Inflammatory macrophage (primary cell): ENCODE measurements around the gene ZNF436.
"Not testable (repeated sequence)": the region's sequence is repeated elsewhere in the genome, so short reads cannot be mapped to it uniquely, and the experiment has no call there.

Source experiments
- DNase-seq, 2 donors: peaks; one replicate each; pipeline ENCODE4 v3.0.0-alpha.2; 2020 to 2022

Gene ZNF436

DNA sequence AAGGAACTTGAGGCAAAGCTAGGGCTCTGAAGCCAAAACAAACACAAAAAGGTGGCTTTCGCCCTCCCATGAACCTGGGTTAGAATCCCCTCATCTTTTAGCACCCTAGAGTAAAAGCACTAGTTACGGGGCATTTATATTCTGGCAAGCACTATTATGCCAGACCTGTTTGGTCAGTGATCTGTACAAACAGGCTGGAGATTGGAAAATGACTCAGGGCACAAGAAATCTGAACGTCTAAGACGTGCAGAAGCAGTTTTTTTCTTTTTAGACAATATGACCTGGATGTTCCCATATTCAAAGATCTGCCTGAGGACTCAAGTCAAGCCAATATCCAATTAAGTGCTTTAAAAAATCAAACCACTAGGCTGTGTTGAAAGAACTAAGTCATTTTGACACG lies 3.0 kb downstream of the ZNF436 start:
- DNase-seq, result no peak

DNA sequence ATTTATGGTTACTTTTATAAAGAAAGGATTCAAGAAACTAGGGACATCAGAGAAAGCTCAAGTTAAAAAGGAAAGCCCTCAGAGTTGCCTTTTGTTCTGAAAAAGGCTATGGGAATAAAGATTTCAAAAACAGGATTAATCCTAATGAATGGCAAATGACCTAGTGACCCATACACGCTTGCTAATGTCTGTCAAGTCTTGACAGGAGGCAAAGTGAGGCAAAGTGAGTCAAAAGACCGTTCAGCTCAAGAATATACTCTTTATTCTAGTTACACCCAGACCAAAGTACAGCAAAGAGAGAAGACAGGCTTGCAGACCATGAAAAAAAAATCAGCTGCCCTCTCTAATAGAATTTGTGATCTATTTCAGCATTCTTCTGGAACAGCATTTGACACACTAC lies 3.5 kb downstream of the ZNF436 start:
- no peak for DNase-seq

DNA sequence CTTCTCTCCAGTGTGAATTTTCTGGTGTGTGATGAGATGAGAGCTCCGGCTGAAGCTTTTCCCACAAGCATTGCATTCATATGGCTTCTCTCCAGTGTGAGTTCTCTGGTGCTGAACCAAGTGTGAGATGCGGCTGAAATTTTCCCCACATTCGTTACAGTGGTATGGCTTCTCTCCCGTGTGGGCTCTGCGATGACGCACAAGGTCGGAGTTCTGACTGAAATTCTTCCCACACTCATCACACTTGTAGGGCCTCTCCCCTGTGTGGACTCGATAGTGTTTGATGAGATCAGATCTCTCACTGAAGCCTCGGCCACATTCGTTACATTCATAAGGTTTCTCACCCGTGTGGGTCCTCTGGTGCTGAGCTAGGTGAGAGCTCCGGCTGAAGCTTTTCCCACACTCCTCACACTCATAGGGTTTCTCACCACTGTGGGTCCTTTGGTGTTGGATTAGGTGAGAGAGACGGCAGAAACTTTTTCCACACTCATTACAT lies 7.4 kb downstream of the ZNF436 start:
- peak in 1 of 2 donors; percentile 10 for DNase-seq

DNA sequence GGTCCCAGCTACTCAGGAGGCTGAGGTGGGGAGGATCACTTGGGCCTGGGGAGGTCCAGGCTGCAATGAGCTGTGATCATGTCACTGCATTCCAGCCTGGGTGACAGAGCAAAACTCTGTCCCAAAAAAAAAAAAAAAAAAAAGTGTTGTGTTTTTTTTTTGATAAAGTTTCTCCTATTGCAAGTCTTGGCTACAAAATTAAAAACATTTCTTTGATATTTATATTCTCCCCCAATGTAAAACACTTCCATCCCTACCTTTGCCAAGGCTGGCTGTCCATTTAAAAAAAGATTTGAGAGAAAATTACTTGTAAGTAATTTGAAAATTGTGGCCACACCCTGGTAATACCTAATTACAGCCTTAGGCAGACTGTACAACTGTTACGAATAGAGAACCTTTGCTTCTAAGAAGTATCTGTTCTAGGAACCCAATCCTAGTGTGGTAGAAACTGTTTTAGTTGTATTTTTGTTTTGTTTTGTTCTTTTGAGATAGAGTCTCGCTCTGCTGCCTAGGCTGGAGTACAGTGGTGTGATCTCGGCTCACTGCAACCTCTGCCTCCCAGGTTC lies 11.2 kb downstream of the ZNF436 start:
- DNase-seq, result no peak

DNA sequence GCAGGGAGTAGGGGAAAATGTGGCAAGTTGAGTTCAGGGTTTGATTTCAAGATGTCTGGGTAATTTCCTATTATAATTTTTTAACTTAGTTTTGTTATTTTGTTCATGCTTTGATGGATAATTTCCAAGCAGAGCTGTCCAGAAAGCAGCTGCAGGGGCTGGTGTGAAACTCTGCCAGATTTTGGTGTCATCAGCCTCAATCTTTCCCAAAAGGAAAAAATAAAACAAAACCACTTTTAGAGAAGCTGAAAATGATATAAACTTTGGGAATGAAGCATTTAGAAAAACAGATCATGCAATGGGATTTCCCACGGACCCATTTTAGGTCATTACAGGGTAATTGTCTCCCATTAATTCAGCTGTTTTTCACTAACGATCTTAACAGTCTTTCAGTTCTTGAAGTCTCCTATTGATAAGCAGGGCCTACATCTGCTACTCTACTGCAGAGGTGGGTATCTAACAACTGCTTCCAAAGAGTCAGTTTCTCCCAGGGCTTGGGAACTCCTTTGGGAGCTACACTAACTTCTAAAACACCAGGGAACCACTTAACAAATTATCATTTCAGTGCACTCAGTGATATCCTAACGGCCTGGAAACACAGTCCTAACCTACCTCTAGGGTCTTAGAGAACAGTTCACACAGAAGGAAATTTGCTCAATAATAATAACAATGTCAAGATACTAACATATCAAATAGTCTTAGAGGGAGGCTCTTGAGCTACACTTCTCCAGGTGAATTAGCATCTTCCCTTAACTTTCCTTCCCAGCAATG lies 12.3 kb downstream of the ZNF436 start:
- no peak for DNase-seq

DNA sequence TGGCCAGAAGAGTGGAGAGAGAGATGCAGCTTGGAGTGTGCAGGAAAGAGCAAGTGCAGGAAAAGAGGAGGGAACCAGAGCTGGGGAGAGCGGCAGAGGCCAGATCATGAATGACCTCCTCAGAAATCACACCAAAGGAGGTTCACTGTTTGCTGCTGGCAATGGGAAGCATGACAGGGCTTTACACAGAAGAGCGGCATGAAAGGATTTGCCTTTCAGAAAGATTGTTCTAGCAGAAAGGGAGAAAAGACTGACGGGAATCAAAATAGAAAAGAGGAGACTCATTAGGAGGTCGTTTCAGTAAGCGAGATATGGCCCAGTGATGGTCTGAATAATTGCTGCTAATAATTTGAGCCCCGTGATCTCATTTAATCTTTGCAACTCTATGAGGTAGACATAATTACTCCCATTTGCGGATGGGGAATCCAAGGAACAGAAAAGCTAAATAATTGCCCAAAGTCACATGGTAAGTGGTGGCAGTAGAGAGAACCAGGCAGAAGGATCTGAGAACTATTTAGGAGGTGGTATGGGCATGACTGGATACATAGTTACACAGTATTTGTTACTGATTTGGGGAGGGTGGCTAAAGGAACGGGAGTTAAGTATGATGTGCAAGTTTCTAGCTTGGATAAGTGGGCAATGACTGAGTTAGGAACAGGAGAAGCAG lies 13.0 kb downstream of the ZNF436 start:
- DNase-seq, result no peak

DNA sequence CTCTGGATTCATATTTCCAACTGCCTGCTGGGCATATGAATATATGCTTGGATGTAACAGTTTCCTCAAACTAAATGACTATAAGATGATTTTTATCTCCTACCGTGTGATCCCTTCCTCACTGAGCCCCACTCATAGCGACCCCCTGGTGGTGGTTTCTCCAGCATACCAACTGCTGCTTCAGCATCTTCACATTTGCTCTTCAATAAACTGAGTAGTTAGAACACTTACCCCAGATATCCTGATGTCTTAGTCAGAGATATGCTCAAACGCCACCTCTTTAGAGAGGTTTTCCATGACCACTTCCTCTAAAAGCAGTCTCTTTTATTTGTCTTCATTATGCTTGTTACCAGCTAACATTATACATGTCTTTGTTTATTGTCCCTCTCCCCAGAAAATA lies 15.4 kb downstream of the ZNF436 start:
- DNase-seq, result no peak

DNA sequence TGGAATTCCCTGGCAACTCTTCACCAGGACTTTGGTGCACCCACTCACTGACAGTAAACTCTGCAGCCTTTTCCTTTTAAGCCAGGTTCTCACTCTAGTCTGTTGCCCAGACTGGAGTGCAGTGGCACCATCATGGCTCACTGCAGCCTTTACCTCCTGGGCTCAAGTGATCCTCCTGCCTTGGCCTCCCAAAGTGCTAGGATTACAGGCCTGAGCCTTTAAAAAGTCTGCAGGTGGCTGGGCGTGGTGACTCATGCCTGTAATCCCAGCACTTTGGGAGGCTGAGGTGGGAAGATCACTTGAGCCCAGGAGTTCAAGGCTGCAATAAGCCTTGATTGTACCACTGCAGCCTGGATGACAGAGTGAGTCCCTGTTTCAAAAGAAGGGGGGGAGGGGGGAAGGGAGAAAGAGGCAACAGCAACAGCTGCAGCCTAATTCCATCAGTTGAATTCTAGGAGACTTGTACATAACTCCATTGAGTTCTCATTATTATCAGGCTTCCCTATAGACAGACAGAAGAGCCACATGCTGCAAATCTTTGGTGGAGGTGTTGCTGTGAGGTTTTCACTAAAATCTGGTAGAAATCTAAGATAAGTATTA lies 17.4 kb downstream of the ZNF436 start:
- no peak for DNase-seq

DNA sequence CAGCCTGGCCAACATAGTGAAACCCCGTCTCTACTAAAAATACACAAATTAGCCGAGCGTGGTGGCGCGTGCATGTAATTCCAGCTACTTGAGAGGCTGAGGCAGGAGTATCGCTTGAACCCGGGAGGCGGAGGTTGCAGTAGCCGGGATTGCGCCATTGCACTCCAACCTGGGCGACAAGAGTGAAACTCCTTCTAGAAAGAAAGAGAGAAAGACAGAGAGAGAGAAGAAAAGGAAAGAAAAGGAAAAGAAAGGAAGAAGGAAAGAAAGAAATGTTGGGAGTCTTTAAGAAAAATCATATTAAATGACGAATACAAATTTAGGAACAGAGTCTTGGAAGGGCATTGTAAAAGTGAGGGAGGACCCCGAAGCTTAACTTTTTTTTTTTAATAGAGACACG lies 23.7 kb downstream of the ZNF436 start:
- no peak for DNase-seq

DNA sequence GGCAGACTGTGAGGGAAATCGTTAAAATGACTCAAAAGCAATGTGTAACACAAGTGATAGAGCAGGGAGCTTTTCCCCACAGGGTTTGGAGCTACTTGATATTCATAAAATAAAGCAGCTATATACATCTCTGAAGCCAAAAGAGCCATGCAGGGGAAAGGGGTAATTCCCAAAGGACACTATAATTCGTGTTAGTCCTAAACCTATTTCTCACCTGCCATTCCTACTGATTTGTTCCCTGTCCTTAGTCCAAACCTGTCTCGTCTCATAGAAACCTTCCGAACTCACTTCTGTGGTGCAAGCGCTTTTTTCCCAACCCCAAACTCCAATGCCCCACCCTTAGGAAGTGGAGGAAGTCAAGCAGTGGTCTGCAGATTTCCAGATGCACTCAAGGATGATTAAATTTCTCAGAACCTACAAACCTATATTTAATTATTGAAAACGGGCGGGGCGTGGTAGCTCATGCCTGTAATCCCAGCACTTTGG lies 24.6 kb downstream of the ZNF436 start:
- no peak for DNase-seq

DNA sequence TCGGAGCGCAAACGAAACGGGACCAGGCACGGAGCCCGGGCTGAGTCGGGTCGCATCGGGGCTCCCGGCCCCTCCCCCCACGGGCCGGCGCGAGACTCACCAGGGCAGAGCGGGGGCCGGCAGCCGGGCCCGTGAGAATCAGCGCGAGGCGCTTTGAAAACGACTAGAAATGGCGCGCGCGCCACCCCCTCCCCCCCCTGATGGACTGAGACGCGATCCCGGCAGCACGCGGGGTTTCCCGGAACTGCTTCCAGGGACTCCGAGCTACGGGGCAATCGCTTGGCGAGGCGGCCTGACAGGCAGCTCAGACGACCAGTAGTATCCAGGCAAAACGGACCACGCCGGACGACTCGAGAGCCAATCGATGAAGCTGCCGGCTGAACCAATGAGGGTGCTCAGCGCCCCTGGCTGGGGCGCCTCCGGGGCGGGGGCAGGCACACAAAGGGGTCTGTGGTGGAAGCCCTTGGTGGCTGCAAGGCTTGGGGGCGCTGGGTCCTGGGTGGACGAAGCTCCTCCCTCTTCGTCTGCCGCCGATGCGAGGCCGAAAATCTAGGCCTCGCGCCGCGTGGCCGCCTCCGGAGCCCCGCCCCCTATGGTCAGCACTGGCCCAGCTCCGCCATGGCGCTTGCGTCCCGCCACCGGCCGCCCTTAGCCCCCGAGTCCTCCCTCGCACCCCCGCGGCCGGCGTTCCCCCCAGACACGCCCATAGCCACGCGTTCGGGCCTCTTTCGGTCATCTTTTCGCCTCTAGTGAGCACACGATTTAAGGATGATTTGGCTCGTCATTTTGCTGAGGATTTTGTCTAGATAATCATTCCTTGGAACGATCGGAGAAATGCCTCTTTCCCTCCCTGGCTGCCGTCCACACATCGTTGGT lies 25.3 kb downstream of the ZNF436 start, which contains the start of gene HNRNPR:
Gene HNRNPR, minus strand, starts transcription at position 174 of the 876 bp plus-strand sequence. CDS start 3,276 bp downstream, outside the sequence.
- DNase-seq, result peak; percentile 100

DNA sequence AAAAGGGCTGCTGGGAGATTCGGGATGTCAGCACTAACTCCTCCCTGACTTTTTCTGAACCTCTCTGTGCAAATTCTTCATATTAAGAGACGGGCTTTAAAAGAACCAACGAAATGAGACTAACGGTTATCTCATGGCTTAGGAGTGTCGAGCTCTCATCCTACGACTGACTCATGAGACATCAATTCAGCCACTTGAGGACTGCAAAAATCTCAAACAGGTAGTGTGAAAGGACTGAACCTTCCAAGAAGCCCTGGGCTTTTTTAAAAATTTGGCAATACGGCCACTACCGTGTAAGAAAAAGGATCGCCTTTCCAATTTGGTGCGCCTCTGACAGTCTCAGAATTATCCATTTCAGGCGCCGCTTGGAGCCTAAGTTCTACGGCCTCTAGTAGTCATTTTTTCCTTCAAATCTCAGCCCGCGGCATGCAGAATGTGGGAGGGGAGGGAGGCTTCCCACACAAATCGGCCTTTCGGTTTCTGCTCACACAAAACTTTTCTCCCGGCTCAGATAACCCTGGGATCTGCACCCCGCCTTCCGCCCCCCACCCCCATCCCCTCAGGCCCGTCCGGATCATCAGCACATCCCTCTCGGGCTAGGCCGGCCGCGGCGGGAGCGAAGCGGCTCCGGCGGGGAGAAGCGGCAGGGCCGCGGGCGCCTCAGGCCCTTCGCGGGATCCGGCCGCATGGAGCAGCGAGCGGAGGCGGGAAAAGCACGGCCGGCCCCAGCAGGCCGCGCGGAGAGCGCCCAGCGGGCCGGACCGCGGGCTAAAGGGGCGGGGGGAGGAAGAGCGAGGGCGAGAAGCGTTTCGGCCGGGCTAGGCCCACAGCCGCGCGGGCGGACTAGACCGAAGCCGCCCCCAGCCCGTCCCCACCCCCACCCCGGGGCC lies 26.2 kb downstream of the ZNF436 start:
- DNase-seq, result peak; percentile 31 to 60

DNA sequence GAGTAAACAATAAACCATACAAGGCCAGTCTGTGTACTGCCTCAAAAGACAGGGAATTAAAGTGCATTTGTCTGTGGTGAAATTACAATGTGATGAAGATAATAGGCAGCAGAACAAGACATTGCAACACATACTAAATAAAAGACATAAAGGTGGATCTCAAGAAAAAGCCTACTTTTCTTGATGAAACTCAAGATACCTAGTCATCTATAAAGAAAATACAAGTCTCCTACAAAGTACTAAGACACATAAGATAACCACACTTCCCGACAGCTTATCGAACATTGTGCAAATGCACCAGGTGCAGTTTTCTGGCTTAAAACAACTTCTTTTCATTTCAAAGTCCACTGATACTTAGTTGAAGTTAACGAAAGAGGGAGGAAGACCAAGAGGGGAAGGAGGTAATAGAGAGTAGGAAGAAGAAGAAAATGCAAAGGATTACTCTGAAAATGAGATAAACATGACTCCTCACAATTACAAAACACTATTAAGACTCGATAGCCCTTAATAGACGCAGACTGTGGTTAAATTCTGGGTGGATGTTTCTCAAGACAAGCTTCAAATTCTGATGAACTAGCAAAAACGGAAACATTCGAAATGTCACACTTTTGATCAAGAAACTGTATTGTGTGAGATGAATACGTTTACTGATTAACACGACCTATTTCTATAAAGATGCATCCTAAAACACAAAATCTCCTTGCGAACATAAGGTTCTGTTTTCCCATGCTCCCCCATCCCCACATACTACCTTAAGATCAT lies 27.5 kb downstream of the ZNF436 start:
- peak; percentile 13 to 32 for DNase-seq

DNA sequence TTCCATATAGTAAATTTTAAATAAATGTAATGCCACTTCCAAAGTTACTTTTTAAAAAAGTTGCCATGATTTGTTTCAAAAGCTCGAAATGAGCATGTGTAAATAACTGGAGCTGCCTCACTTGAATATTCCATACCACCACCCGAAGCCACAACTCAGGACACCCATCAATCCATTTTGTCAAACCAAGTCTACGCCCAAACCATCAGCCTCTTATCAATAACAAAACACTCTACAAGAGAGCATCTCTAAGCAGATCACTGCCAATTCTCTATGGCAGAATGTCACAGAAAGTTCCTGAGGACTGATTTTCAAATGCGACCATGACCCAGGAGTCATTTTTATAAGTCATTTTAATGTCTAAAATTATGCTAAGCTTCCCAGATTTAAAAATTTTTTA lies 30.0 kb downstream of the ZNF436 start:
- no peak for DNase-seq

DNA sequence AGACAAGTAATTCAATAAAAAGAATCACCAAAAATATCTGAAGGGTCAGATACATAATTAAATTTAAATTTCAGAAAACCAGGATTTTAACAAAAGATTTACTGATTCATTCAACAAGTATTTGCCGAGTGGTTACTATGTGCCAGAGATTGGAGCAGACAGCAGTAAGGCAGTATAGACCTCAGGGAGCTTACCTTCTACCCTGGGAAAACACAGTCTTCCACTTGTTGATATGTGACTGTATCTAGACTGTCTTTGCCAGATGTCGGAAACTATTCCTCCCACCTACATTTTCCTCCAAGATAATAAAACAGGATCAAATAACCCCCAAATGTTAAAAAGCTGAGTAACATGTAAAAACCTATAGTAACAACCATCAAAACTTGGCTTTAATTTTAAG lies 31.8 kb downstream of the ZNF436 start:
- DNase-seq, result no peak

DNA sequence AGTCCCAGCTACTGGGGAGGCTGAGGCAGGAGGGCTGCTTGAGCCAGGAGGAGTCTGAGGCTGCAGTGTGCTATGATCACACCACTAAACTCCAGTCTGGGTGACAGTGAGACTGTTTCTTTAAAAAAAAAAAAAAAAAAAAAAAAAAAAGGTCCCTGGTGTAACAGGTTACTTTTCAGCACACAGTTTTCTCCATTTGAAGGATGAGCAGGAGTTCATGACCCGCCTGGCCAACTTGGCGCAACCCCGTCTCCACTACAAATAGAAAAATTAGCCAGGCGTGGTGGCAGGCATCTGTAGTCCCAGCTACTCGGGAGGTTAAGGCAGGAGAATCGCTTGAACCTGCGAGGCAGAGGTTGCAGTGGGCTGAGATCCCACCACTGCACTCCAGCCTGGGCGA lies 37.9 kb downstream of the ZNF436 start:
- no peak for DNase-seq

DNA sequence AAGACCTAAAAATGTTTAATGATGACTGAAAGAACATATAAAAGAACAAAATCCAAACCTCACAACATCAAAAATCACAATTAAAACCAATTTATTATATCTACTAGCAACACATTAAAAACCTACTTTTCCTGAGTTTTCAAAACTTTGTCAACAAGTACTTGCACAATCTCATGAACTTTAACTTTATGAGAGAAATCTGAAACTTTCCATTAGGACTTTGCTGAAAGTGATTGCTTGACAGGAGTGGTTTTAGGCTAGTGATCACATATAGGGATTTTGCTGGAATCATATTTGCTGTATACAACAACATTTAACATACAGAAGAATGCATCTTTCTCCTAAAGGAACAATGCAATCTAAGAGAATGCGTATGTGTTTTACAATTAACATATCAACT lies 38.8 kb downstream of the ZNF436 start:
- DNase-seq, result no peak

DNA sequence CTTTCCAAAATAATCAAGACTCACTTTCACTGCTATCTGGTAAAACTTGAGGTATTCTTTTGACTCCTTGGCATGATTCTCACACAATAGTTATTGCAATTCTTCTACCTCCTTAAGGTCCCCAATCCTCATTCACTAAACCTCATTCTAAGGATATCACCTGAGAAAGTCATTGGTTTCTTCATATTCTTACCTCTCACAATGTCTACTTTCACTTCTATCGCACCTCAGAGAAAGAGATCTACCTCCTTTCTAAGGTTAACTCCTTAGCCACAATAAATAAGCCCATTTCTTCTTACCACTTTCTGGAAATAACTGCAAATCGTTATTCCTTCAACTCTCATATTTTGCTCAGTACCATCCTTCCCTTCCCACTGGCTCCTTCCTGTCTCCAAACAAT lies 44.2 kb downstream of the ZNF436 start:
- DNase-seq, result no peak

DNA sequence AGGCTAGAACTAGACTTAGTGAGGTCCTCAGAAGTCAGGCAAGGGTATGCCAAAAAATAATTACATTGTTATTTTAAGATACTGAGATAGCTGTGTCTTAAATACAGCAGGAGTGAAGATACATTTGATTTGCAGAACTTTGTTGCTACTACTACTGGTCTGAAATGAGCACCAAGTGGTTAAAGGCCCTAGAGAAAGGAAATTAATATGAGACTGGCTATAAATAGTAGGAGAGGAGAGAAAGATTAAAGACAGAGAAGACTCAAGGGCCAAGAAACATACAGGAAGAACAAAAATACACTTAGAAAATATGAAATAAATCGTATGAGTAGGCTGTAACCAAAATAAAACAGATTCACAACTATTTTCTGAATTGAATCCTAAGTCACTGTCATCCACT lies 46.9 kb downstream of the ZNF436 start:
- no peak for DNase-seq

DNA sequence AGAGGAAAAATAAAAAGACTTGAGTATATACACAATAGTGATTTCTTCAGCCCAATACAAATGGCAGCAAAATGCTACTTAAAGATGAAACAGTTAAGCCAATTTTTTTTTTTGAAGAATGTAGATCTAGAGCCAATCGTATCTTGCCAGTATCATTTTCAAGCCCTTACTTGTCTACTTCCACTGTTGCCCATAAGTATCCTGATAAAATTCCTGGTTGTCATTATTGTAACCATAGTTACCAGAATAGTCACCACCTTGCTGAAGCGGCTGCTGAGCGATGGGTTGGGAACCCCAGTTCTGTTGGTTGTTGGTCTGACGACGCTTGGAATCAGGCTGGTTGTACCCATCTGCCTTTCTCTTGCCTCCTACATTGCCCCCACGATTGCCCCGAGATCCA lies 59.4 kb downstream of the ZNF436 start:
- not testable (repeated sequence) for DNase-seq
